HepG2 (cell line): ENCODE measurements around the gene TNFAIP8L2. TPM values are rescaled to one million over a fixed set of nuclear protein-coding genes. Genes with fewer than 3 reads are reported as not detected.
A peak's percentile ranks its signal among the peaks of the same experiment; 100 is the strongest.

ENCODE experiments used
- DNMT3B ChIP-seq: conservative IDR thresholded peaks from 2 replicates; pipeline ENCODE4 v1.6.1; 2016; ENCODE audit warnings: missing biosample characterization, control low read depth
- GATA4 ChIP-seq: sonication (generic); IDR thresholded peaks from 2 replicates; pipeline ENCODE4 v1.6.1; 2016; ENCODE audit warnings: antibody characterized with exemption, low read depth, borderline replicate concordance
- HNF4A ChIP-seq: sonication (generic); formaldehyde crosslinking; IDR thresholded peaks from 2 replicates; pipeline ENCODE4 v1.4.0; 2020; ENCODE audit warnings: missing genetic modification reagents
- MEIS2 ChIP-seq: sonication (generic); formaldehyde crosslinking; IDR thresholded peaks from 2 replicates; pipeline ENCODE4 v1.9.0; 2021; ENCODE audit warnings: mild to moderate bottlenecking, missing genetic modification reagents
- MTA3 ChIP-seq: sonication (generic); formaldehyde crosslinking; IDR thresholded peaks from 2 replicates; pipeline ENCODE4 v1.4.0; 2020; ENCODE audit warnings: missing genetic modification reagents
- NR2C2 ChIP-seq: sonication (generic); formaldehyde crosslinking; IDR thresholded peaks from 2 replicates; pipeline ENCODE4 v1.4.0; 2020; ENCODE audit warnings: missing genetic modification reagents, mild to moderate bottlenecking, moderate library complexity, borderline replicate concordance
- PCBP1 ChIP-seq: fragments of 200-400 bp; formaldehyde crosslinking; IDR thresholded peaks from 2 replicates; pipeline ENCODE4 v1.6.1; 2017; ENCODE audit warnings: mild to moderate bottlenecking, low read depth, low read length, borderline replicate concordance
- ZNF256 ChIP-seq: sonication (generic); formaldehyde crosslinking; conservative IDR thresholded peaks from 2 replicates; pipeline ENCODE4 v1.4.0; 2020; ENCODE audit warnings: missing genetic modification reagents
- ZNF432 ChIP-seq: sonication (generic); formaldehyde crosslinking; IDR thresholded peaks from 2 replicates; pipeline ENCODE4 v1.5.0; 2020; ENCODE audit warnings: missing genetic modification reagents, mild to moderate bottlenecking, borderline replicate concordance
- ZNF607 ChIP-seq: sonication (generic); formaldehyde crosslinking; IDR thresholded peaks from 2 replicates; pipeline ENCODE4 v1.5.1; 2020; ENCODE audit warnings: missing genetic modification reagents, mild to moderate bottlenecking, borderline replicate concordance
- ZNF749 ChIP-seq: sonication (generic); formaldehyde crosslinking; IDR thresholded peaks from 2 replicates; pipeline ENCODE4 v1.8.0; 2022; ENCODE audit warnings: mild to moderate bottlenecking, missing genetic modification reagents, moderate library complexity, borderline replicate concordance
- ZNF781 ChIP-seq: sonication (generic); formaldehyde crosslinking; IDR thresholded peaks from 2 replicates; pipeline ENCODE4 v1.5.1; 2020; ENCODE audit warnings: borderline replicate concordance, mild to moderate bottlenecking, missing genetic modification reagents; ENCODE audit errors: not compliant biosample characterization
- ZSCAN29 ChIP-seq: sonication (generic); formaldehyde crosslinking; conservative IDR thresholded peaks from 2 replicates; pipeline ENCODE4 v1.4.0; 2020; ENCODE audit warnings: mild to moderate bottlenecking, missing genetic modification reagents
- polyA plus RNA-seq, 8 experiments: library from polyadenylated mRNA; depleted of rRNA in 3 of 8; stranded (reverse) in 7 of 8; unstranded in 1 of 8; fragments of >200 nt; fragmentation: Illumina TruSeq in 4 of 8; extraction: Trizol in 4 of 8; gene quantifications; 2 replicates each; pipeline versions ENCODE4 v1.2.1 to v1.2.3, GENCODE V29; 2011 to 2016; ENCODE audit warnings: low read depth in 4 of 8, missing spikeins in 1 of 8, mixed read lengths in 1 of 8; ENCODE audit not compliant: insufficient read depth in 1 of 8
- total RNA-seq, 5 experiments: library from RNA; depleted of rRNA; stranded (reverse); fragments of >200 nt; fragmentation: Illumina TruSeq; extraction: Trizol; gene quantifications; 2 replicates each; pipeline ENCODE4 v1.2.3, GENCODE V29; 2016; ENCODE audit warnings: low read depth in 1 of 5
- TF ChIP-seq, protein P1 (sequence below): sonication (generic); formaldehyde crosslinking; IDR thresholded peaks from 2 replicates; pipeline ENCODE4 v1.4.0; 2020; ENCODE audit warnings: mild to moderate bottlenecking, missing genetic modification reagents, borderline replicate concordance
- TF ChIP-seq, protein P2 (sequence below): sonication (generic); formaldehyde crosslinking; IDR thresholded peaks from 2 replicates; pipeline ENCODE4 v1.5.1; 2020; ENCODE audit warnings: mild to moderate bottlenecking, missing genetic modification reagents, moderate library complexity
- TF ChIP-seq, protein P3 (sequence below): sonication (generic); formaldehyde crosslinking; IDR thresholded peaks from 2 replicates; pipeline ENCODE4 v1.4.0; 2020; ENCODE audit warnings: mild to moderate bottlenecking, low read depth, missing genetic modification reagents
- TF ChIP-seq, protein P4 (sequence below): sonication (generic); formaldehyde crosslinking; conservative IDR thresholded peaks from 2 replicates; pipeline ENCODE4 v1.4.0; 2020; ENCODE audit warnings: missing genetic modification reagents
- TF ChIP-seq, protein P5 (sequence below): sonication (generic); formaldehyde crosslinking; IDR thresholded peaks from 2 replicates; pipeline ENCODE4 v1.4.0; 2020; ENCODE audit warnings: missing genetic modification reagents, borderline replicate concordance

TNFAIP8L2 gene
- total and polyA plus RNA-seq, 2 of the 13 experiments (the other 11 are each of a cell fraction or from before 2014, with no cell fraction given), result not detected

DNA sequence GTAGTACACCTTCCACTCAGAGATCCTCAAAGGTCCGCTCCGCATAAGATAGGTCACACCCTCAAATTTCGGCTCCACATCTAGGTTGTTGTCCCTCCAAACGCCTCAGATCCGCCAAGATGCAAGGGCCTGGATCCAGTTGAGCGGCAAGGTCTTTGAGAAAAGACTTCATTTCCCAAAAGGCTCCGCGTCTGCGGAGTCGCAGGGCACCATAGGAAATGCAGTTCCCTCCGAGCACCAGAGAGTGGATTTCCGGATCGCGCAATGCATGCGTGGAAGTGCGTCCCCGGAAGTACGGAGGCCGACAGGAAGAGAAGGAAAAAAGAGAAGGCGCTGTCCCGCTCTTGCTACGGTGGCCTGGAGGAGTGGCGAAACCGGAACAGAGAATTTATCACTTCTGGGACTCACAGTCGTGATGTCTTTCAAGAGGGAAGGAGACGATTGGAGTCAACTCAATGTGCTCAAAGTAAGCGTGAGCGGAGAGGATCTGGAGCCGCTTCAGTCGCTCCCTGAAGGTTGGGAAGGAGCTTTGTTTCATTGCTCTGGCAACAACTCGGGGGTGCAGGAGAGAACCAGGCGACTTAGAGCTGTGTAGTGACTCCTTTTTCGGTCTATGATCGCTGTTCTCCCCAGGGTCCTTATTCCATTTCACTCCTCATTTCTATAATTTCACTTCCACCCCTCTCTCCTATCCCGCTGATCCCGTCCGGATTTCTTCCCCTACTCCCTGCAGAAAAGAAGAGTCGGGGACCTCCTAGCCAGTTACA lies 9.5 kb downstream of the TNFAIP8L2 start, which contains the start of the genes LYSMD1 and SCNM1 (continued):
- TF ChIP-seq MEIS2 (CRISPR knock-in tag) (0 out of 2 replicates have a peak, but pooled peaks have one; percentile 40), ZSCAN29 (peak; percentile 70; the same call in 1 of the 2 replicates), ZNF781 (CRISPR knock-in tag) (no peak), ZNF607 (no peak; the same call in 1 of the 2 replicates), PCBP1 (0 out of 2 replicates have a peak, but pooled peaks have one; percentile 59), ZNF256 (CRISPR knock-in tag) (peak; percentile 80), DNMT3B (CRISPR knock-in tag) (no peak; the same call in 1 of the 2 replicates), NR2C2 (CRISPR knock-in tag) (peak; percentile 97), MTA3 (CRISPR knock-in tag) (no peak), GATA4 (no peak), ZNF749 (CRISPR knock-in tag) (no peak), ZNF432 (no peak), HNF4A (CRISPR knock-in tag) (no peak)
- TF ChIP-seq, protein P1, sequence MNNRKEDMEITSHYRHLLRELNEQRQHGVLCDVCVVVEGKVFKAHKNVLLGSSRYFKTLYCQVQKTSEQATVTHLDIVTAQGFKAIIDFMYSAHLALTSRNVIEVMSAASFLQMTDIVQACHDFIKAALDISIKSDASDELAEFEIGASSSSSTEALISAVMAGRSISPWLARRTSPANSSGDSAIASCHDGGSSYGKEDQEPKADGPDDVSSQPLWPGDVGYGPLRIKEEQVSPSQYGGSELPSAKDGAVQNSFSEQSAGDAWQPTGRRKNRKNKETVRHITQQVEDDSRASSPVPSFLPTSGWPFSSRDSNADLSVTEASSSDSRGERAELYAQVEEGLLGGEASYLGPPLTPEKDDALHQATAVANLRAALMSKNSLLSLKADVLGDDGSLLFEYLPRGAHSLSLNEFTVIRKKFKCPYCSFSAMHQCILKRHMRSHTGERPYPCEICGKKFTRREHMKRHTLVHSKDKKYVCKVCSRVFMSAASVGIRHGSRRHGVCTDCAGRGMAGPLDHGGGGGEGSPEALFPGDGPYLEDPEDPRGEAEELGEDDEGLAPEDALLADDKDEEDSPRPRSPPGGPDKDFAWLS (CRISPR knock-in tag), result no peak; the same call in 1 of the 2 replicates
- TF ChIP-seq, protein P2, sequence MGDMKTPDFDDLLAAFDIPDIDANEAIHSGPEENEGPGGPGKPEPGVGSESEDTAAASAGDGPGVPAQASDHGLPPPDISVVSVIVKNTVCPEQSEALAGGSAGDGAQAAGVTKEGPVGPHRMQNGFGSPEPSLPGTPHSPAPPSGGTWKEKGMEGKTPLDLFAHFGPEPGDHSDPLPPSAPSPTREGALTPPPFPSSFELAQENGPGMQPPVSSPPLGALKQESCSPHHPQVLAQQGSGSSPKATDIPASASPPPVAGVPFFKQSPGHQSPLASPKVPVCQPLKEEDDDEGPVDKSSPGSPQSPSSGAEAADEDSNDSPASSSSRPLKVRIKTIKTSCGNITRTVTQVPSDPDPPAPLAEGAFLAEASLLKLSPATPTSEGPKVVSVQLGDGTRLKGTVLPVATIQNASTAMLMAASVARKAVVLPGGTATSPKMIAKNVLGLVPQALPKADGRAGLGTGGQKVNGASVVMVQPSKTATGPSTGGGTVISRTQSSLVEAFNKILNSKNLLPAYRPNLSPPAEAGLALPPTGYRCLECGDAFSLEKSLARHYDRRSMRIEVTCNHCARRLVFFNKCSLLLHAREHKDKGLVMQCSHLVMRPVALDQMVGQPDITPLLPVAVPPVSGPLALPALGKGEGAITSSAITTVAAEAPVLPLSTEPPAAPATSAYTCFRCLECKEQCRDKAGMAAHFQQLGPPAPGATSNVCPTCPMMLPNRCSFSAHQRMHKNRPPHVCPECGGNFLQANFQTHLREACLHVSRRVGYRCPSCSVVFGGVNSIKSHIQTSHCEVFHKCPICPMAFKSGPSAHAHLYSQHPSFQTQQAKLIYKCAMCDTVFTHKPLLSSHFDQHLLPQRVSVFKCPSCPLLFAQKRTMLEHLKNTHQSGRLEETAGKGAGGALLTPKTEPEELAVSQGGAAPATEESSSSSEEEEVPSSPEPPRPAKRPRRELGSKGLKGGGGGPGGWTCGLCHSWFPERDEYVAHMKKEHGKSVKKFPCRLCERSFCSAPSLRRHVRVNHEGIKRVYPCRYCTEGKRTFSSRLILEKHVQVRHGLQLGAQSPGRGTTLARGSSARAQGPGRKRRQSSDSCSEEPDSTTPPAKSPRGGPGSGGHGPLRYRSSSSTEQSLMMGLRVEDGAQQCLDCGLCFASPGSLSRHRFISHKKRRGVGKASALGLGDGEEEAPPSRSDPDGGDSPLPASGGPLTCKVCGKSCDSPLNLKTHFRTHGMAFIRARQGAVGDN, result peak; percentile 69
- TF ChIP-seq, protein P3, sequence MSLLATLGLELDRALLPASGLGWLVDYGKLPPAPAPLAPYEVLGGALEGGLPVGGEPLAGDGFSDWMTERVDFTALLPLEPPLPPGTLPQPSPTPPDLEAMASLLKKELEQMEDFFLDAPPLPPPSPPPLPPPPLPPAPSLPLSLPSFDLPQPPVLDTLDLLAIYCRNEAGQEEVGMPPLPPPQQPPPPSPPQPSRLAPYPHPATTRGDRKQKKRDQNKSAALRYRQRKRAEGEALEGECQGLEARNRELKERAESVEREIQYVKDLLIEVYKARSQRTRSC, result no peak
- TF ChIP-seq, protein P4, sequence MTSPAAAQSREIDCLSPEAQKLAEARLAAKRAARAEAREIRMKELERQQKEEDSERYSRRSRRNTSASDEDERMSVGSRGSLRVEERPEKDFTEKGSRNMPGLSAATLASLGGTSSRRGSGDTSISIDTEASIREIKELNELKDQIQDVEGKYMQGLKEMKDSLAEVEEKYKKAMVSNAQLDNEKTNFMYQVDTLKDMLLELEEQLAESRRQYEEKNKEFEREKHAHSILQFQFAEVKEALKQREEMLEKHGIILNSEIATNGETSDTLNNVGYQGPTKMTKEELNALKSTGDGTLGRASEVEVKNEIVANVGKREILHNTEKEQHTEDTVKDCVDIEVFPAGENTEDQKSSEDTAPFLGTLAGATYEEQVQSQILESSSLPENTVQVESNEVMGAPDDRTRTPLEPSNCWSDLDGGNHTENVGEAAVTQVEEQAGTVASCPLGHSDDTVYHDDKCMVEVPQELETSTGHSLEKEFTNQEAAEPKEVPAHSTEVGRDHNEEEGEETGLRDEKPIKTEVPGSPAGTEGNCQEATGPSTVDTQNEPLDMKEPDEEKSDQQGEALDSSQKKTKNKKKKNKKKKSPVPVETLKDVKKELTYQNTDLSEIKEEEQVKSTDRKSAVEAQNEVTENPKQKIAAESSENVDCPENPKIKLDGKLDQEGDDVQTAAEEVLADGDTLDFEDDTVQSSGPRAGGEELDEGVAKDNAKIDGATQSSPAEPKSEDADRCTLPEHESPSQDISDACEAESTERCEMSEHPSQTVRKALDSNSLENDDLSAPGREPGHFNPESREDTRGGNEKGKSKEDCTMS (CRISPR knock-in tag), result no peak
- TF ChIP-seq, protein P5, sequence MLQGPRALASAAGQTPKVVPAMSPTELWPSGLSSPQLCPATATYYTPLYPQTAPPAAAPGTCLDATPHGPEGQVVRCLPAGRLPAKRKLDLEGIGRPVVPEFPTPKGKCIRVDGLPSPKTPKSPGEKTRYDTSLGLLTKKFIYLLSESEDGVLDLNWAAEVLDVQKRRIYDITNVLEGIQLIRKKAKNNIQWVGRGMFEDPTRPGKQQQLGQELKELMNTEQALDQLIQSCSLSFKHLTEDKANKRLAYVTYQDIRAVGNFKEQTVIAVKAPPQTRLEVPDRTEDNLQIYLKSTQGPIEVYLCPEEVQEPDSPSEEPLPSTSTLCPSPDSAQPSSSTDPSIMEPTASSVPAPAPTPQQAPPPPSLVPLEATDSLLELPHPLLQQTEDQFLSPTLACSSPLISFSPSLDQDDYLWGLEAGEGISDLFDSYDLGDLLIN (CRISPR knock-in tag), result peak; percentile 88
